Fibroblast of pulmonary artery (primary cell): Measurements from ENCODE around the gene CADM1.

Experiments used
- DNase-seq: peaks from one replicate; pipeline ENCODE4 v3.0.0-alpha.2; 2010; ENCODE audit warnings: low read depth
- H3K4me3 ChIP-seq: replicated peaks from 2 replicates; pipeline ENCODE4 v1.5.1; 2011; ENCODE audit warnings: low read depth, mild to moderate bottlenecking, control low read depth, low read length, moderate library complexity
- CTCF ChIP-seq: IDR thresholded peaks from 2 replicates; pipeline ENCODE4 v1.5.1; 2011; ENCODE audit warnings: mild to moderate bottlenecking, control low read depth, low read length, inconsistent platforms; ENCODE audit errors: missing control alignments

Gene CADM1

GRCh38 chr11:115188188-115188897, 315.9 kb downstream of the CADM1 start:
- DNase-seq = no peak
- TF ChIP-seq CTCF = no peak
- H3K4me3 ChIP-seq = no peak overlapping the region

- DNase-seq = no peak
- no peak overlapping the region for H3K4me3 ChIP-seq
- TF ChIP-seq CTCF = no peak
Observed at GRCh38 chr11:115185931-115186330, 318.3 kb downstream of the CADM1 start.

GRCh38 chr11:115185507-115185906, 318.7 kb downstream of the CADM1 start:
- H3K4me3 ChIP-seq = no peak overlapping the region
- TF ChIP-seq CTCF = no peak
- DNase-seq = no peak

- no peak for DNase-seq
- TF ChIP-seq CTCF = no peak
- H3K4me3 ChIP-seq = no peak overlapping the region
Observed at GRCh38 chr11:115184901-115185300, 319.3 kb downstream of the CADM1 start.

- TF ChIP-seq CTCF = no peak
- no peak overlapping the region for H3K4me3 ChIP-seq
- no peak for DNase-seq
Observed at GRCh38 chr11:115183830-115184229, 320.4 kb downstream of the CADM1 start.

- TF ChIP-seq CTCF = no peak
- no peak overlapping the region for H3K4me3 ChIP-seq
- no peak for DNase-seq
Observed at GRCh38 chr11:115183136-115183535, 321.1 kb downstream of the CADM1 start.

- no peak for TF ChIP-seq CTCF
- no peak for DNase-seq
- no peak overlapping the region for H3K4me3 ChIP-seq
Observed at GRCh38 chr11:115182282-115182955, 321.8 kb downstream of the CADM1 start.
